Measurements from ENCODE around the gene TMEM269. TPM values are rescaled to one million over a fixed set of nuclear protein-coding genes. Genes with fewer than 3 reads are reported as not detected.

Gene TMEM269
- total RNA-seq, 1 experiment from 2014 or later = 0.11 TPM

GRCh38 chr1:42841010-42841409, 56.2 kb downstream of the TMEM269 start:
- no peaks in the 10 kb centered on the region for H3F3A ChIP-seq (ENCODE audit: low read length, unreplicated experiment)
- BruUV-seq (replicated peaks) = no TSS peak
- H2AFZ ChIP-seq (ENCODE audit: low read length) = no peak overlapping the region
- H3K4me2 ChIP-seq (ENCODE audit: low read length) = no peak overlapping the region
- H3K9me2 ChIP-seq (replicated peaks; ENCODE audit: low read length) = no peaks in the 10 kb centered on the region
- ATAC-seq (peak; percentile 70), DNase-seq (peak; percentile 34)
- intact Hi-C loops (cut with micrococcal nuclease) = no loop called here
- TF ChIP-seq CTCF (conservative IDR thresholded peaks at IDR 0.05; ENCODE audit: low read depth, low read length) (no peak), EZH2 (IDR thresholded peaks at IDR 0.05; ENCODE audit: low read length, unreplicated experiment) (no peak), EZH2phosphoT487 (IDR thresholded peaks at IDR 0.05; ENCODE audit: borderline replicate concordance, low read length) (no peak)
- no peaks in the 10 kb centered on the region for H3K36me3 ChIP-seq (ENCODE audit: low read depth, low read length)
- H3K4me1 ChIP-seq (ENCODE audit: insufficient read depth, low read length) = peaks cover 4% of the 10 kb centered on the region
- POLR2A ChIA-PET (ENCODE audit: unreplicated experiment) = no interaction called here
- H3K27me3 ChIP-seq (ENCODE audit: low read length) = no peaks in the 10 kb centered on the region
- H3K27ac ChIP-seq (ENCODE audit: low read length) = no peak overlapping the region
- H3K79me2 ChIP-seq (ENCODE audit: low read length) = no peaks in the 10 kb centered on the region
- CTCF ChIA-PET = no interaction called here
- H4K20me1 ChIP-seq (ENCODE audit: low read length) = no peaks in the 10 kb centered on the region
- no peak overlapping the region for H3K4me3 ChIP-seq (ENCODE audit: low read length)
- H3K9ac ChIP-seq (ENCODE audit: low read length) = no peak overlapping the region
- H3K9me3 ChIP-seq (ENCODE audit: low read length) = no peaks in the 10 kb centered on the region

GRCh38 chr1:42841440-42842147, 56.8 kb downstream of the TMEM269 start:
- H3K4me2 ChIP-seq (ENCODE audit: low read length) = no peak overlapping the region
- no peaks in the 10 kb centered on the region for H3K79me2 ChIP-seq (ENCODE audit: low read length)
- ChIA-PET POLR2A (ENCODE audit: unreplicated experiment) (interaction anchor here (0.6 kb wide), 1 partner anchor 117 kb away, joined by 3 read pairs; the partner anchor contains the start of gene SLC2A1), CTCF (no interaction called here)
- no peak overlapping the region for H2AFZ ChIP-seq (ENCODE audit: low read length)
- no peak overlapping the region for H3K27ac ChIP-seq (ENCODE audit: low read length)
- H3K36me3 ChIP-seq (ENCODE audit: low read depth, low read length) = no peaks in the 10 kb centered on the region
- H3K9ac ChIP-seq (ENCODE audit: low read length) = no peak overlapping the region
- no peaks in the 10 kb centered on the region for H3K27me3 ChIP-seq (ENCODE audit: low read length)
- ATAC-seq (no peak), DNase-seq (no peak)
- H3K4me3 ChIP-seq (ENCODE audit: low read length) = no peak overlapping the region
- H3K4me1 ChIP-seq (ENCODE audit: insufficient read depth, low read length) = peaks cover 6% of the 10 kb centered on the region
- H4K20me1 ChIP-seq (ENCODE audit: low read length) = no peaks in the 10 kb centered on the region
- no peak for TF ChIP-seq CTCF (conservative IDR thresholded peaks at IDR 0.05; ENCODE audit: low read depth, low read length)
- TF ChIP-seq EZH2 (IDR thresholded peaks at IDR 0.05; ENCODE audit: low read length, unreplicated experiment) = no peak
- TF ChIP-seq EZH2phosphoT487 (IDR thresholded peaks at IDR 0.05; ENCODE audit: borderline replicate concordance, low read length) = no peak
- H3F3A ChIP-seq (ENCODE audit: low read length, unreplicated experiment) = no peaks in the 10 kb centered on the region
- BruUV-seq (replicated peaks) = no TSS peak
- no peaks in the 10 kb centered on the region for H3K9me2 ChIP-seq (replicated peaks; ENCODE audit: low read length)
- intact Hi-C loops (cut with micrococcal nuclease) = no loop called here
- H3K9me3 ChIP-seq (ENCODE audit: low read length) = no peaks in the 10 kb centered on the region

GRCh38 chr1:42844592-42845140, 59.9 kb downstream of the TMEM269 start:
- no peak overlapping the region for H3K4me3 ChIP-seq (ENCODE audit: low read length)
- H3K9me3 ChIP-seq (ENCODE audit: low read length) = no peaks in the 10 kb centered on the region
- DNase-seq (no peak), ATAC-seq (no peak)
- H4K20me1 ChIP-seq (ENCODE audit: low read length) = no peaks in the 10 kb centered on the region
- no peak overlapping the region for H3K9ac ChIP-seq (ENCODE audit: low read length)
- peaks cover 17% of the 10 kb centered on the region for H3K79me2 ChIP-seq (ENCODE audit: low read length)
- H3K27ac ChIP-seq (ENCODE audit: low read length) = no peak overlapping the region
- no peak overlapping the region for H3K4me2 ChIP-seq (ENCODE audit: low read length)
- ChIA-PET POLR2A (ENCODE audit: unreplicated experiment) (no interaction called here), CTCF (no interaction called here)
- BruUV-seq (replicated peaks) = no TSS peak
- H2AFZ ChIP-seq (ENCODE audit: low read length) = no peak overlapping the region
- no peaks in the 10 kb centered on the region for H3K27me3 ChIP-seq (ENCODE audit: low read length)
- H3K36me3 ChIP-seq (ENCODE audit: low read depth, low read length) = no peaks in the 10 kb centered on the region
- no peaks in the 10 kb centered on the region for H3K9me2 ChIP-seq (replicated peaks; ENCODE audit: low read length)
- TF ChIP-seq CTCF (conservative IDR thresholded peaks at IDR 0.05; ENCODE audit: low read depth, low read length) = no peak
- TF ChIP-seq EZH2 (IDR thresholded peaks at IDR 0.05; ENCODE audit: low read length, unreplicated experiment) = no peak
- TF ChIP-seq EZH2phosphoT487 (IDR thresholded peaks at IDR 0.05; ENCODE audit: borderline replicate concordance, low read length) = no peak
- no peaks in the 10 kb centered on the region for H3F3A ChIP-seq (ENCODE audit: low read length, unreplicated experiment)
- H3K4me1 ChIP-seq (ENCODE audit: insufficient read depth, low read length) = peaks cover 23% of the 10 kb centered on the region
- intact Hi-C loops (cut with micrococcal nuclease) = no loop called here
